IMR-90 (cell line): Measurements from ENCODE around the gene SYT5.

Source experiments
- CEBPB ChIP-seq: IDR thresholded peaks from 2 replicates; pipeline ENCODE4 v1.6.1; 2012; ENCODE audit warnings: low read depth, low read length, improper control_type of control experiment
- CTCF ChIP-seq: conservative IDR thresholded peaks from 2 replicates; pipeline ENCODE4 v1.5.1; 2012; ENCODE audit warnings: mild to moderate bottlenecking, low read depth, low read length, improper control_type of control experiment
- ELK1 ChIP-seq: fragments of 150-350 bp; IDR thresholded peaks from 2 replicates; pipeline ENCODE4 v1.6.1; 2016; ENCODE audit warnings: low read depth, mild to moderate bottlenecking, low read length, moderate library complexity, borderline replicate concordance
- RAD21 ChIP-seq: IDR thresholded peaks from 2 replicates; pipeline ENCODE4 v1.6.1; 2012; ENCODE audit warnings: low read length, improper control_type of control experiment
- SMC3 ChIP-seq: fragments of 150-350 bp; IDR thresholded peaks from 2 replicates; pipeline ENCODE4 v1.6.1; 2016; ENCODE audit warnings: low read depth, mild to moderate bottlenecking, antibody characterized with exemption, low read length, moderate library complexity

DNA sequence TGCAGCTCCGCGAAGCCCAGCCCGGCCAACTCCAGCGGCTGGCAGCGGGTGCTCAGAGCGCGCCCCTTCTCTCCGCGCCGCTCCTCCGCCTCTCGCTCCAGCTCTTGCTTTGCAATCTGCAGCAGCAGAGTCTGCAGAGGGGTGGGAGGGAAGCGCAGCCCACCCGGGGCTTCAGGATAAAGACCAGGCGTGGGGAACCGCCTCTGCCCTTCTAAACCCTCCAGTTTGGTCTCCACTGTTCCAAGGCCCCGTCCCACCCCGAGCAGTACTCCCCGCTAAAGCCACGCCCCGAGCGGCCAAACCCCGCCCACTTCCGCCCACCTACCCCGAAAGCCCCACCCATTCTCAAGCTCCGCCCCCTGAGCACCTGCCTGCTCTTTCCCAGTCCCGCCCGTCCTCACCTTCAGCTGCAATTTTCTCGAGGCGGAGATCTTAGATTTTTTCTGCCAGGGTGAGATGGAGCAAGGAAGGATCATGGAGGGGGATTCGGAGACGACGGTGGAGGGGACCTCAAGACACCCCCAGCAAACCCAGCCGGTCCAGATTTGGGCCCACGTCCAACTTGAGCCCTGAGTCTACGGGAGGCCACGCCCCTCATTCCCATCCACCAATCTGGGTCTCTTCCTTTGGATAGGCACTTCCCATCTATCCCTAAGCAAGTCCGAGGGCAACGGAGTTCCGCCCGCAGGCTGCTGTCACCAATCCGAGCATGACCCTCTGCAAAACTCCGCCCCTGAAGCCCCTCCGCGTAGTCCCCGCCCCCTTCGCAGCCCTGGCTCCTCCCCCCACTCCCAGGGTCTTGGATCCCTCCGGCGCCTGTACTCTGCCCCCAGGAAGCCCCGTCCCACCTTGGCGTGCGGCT, 23.7 kb downstream of the SYT5 start:
- TF ChIP-seq CTCF (no peak), ELK1 (no peak), CEBPB (no peak), SMC3 (no peak), RAD21 (no peak)
